B cell (primary cell): Measurements from ENCODE around the gene ERBB4.

Source experiments
- CTCF ChIP-seq: fragments of 200-600 bp; IDR thresholded peaks from one replicate; pipeline ENCODE4 v1.8.0; 2022; ENCODE audit warnings: antibody characterized with exemption, mild to moderate bottlenecking
- EZH2 ChIP-seq: IDR thresholded peaks from 2 replicates; pipeline ENCODE4 v1.6.1; 2012; ENCODE audit warnings: borderline replicate concordance, low read depth, mild to moderate bottlenecking, moderate library complexity, low read length; ENCODE audit not compliant: insufficient read depth, poor library complexity, severe bottlenecking

- TF ChIP-seq CTCF, result no peak
- no peak for TF ChIP-seq EZH2
Observed at GRCh38 chr2:212153923-212154322, 384.7 kb downstream of the ERBB4 start.
